ENCODE results near the gene CEP128. TPM values are rescaled to one million over a fixed set of nuclear protein-coding genes. Genes with fewer than 3 reads are reported as not detected.

The CEP128 gene
- total RNA-seq, 4 donors from 2014 or later = 0.82 to 3.6 (median 1.6) TPM

- no peaks in the 10 kb centered on the region for H3K27me3 ChIP-seq
- TF ChIP-seq, protein P1, sequence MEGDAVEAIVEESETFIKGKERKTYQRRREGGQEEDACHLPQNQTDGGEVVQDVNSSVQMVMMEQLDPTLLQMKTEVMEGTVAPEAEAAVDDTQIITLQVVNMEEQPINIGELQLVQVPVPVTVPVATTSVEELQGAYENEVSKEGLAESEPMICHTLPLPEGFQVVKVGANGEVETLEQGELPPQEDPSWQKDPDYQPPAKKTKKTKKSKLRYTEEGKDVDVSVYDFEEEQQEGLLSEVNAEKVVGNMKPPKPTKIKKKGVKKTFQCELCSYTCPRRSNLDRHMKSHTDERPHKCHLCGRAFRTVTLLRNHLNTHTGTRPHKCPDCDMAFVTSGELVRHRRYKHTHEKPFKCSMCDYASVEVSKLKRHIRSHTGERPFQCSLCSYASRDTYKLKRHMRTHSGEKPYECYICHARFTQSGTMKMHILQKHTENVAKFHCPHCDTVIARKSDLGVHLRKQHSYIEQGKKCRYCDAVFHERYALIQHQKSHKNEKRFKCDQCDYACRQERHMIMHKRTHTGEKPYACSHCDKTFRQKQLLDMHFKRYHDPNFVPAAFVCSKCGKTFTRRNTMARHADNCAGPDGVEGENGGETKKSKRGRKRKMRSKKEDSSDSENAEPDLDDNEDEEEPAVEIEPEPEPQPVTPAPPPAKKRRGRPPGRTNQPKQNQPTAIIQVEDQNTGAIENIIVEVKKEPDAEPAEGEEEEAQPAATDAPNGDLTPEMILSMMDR (IDR thresholded peaks at IDR 0.05 in 4 of 5, conservative IDR thresholded peaks at IDR 0.05 in 1 of 5) = no peak
- TF ChIP-seq POLR2A (IDR thresholded peaks at IDR 0.05) = no peak
- no peak overlapping the region for H3K4me3 ChIP-seq
- in situ Hi-C loops (cut with MboI; ENCODE audit: low sequenced_read_pairs in 4 of 4) (no loop called here), intact Hi-C loops (cut with DNase I; ENCODE audit: low total_unique reads) (no loop called here)
- H3K36me3 ChIP-seq = no peaks in the 10 kb centered on the region
- H3K4me1 ChIP-seq = no peaks in the 10 kb centered on the region
- H3K9me3 ChIP-seq = no peaks in the 10 kb centered on the region
- ATAC-seq (no peak), DNase-seq (no peak)
- no peak overlapping the region for H3K27ac ChIP-seq
These were observed 148.8 kb downstream of the CEP128 start for GRCh38 chr14:80792771-80793170.

- TF ChIP-seq, protein P1 (IDR thresholded peaks at IDR 0.05 in 4 of 5, conservative IDR thresholded peaks at IDR 0.05 in 1 of 5) = no peak
- no peak for TF ChIP-seq POLR2A (IDR thresholded peaks at IDR 0.05)
- in situ Hi-C loops (cut with MboI; ENCODE audit: low sequenced_read_pairs in 4 of 4) = no loop called here
- no peak overlapping the region for H3K4me3 ChIP-seq
- H3K4me1 ChIP-seq = no peaks in the 10 kb centered on the region
- H3K27ac ChIP-seq = no peak overlapping the region
- intact Hi-C loops (cut with DNase I; ENCODE audit: low total_unique reads) = no loop called here
- no peaks in the 10 kb centered on the region for H3K9me3 ChIP-seq
- ATAC-seq (no peak), DNase-seq (no peak)
- no peaks in the 10 kb centered on the region for H3K27me3 ChIP-seq
- H3K36me3 ChIP-seq = no peaks in the 10 kb centered on the region
These were observed 153.7 kb downstream of the CEP128 start for GRCh38 chr14:80787876-80788275.

DNA sequence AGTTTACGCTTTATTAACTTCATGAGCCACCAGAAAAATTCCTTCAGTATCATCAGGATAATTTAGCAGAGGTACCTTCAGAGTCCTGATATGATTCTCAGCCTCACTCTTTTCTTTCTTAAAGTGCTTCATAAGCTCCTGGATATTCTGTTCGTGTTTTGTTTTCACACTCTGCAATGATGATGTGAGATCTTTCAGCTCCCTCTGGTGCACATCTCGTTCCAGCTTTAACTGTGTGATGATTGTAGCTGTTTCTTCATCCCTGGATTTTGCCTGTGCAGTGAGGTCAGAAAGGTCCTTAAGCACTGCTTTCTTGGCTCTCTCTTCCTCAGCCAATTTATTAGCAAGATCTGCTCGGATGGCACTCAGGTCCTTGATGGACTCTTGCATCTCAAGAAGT lies 156.7 kb downstream of the CEP128 start:
- no peak overlapping the region for H3K27ac ChIP-seq

GRCh38 chr14:80781972-80782367 lies 159.6 kb downstream of the CEP128 start:
- in situ Hi-C loops (cut with MboI; ENCODE audit: low sequenced_read_pairs in 4 of 4) = no loop called here
- no peak for TF ChIP-seq POLR2A (IDR thresholded peaks at IDR 0.05)
- TF ChIP-seq, protein P1 (IDR thresholded peaks at IDR 0.05 in 4 of 5, conservative IDR thresholded peaks at IDR 0.05 in 1 of 5) = no peak

More for the DNA sequence above, 156.7 kb downstream of the CEP128 start:
- ATAC-seq (no peak), DNase-seq (no peak)
- H3K27me3 ChIP-seq = no peaks in the 10 kb centered on the region
- no peaks in the 10 kb centered on the region for H3K4me1 ChIP-seq
- no peak for TF ChIP-seq POLR2A (IDR thresholded peaks at IDR 0.05)
- TF ChIP-seq, protein P1 (IDR thresholded peaks at IDR 0.05 in 4 of 5, conservative IDR thresholded peaks at IDR 0.05 in 1 of 5) = no peak
- H3K36me3 ChIP-seq = no peaks in the 10 kb centered on the region
- in situ Hi-C loops (cut with MboI; ENCODE audit: low sequenced_read_pairs in 4 of 4) = no loop called here
- no peaks in the 10 kb centered on the region for H3K9me3 ChIP-seq
- intact Hi-C loops (cut with DNase I; ENCODE audit: low total_unique reads) = no loop called here
- H3K4me3 ChIP-seq = no peak overlapping the region

DNA sequence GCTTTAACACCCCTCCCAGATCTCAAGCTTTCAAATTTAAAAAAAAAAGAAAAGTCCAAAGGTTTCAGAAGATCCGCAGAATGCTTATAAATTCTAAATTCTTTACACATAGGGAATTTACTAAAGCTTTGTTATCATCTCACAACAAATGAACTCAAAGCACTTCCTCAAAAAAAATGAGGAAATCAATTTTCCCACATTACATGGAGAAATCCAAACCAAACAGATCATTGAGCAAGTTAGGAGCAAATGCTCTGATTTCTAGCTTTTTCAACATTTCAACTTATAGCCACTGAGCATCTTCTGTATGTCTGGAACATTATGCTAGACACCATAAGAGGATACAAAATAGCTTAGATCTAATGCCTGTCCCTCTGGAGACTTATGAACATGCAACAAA lies 161.0 kb downstream of the CEP128 start:
- Histone ChIP-seq H3K4me3 (no peak overlapping the region), H3K4me1 (no peaks in the 10 kb centered on the region), H3K27me3 (no peaks in the 10 kb centered on the region), H3K27ac (no peak overlapping the region), H3K36me3 (no peaks in the 10 kb centered on the region), H3K9me3 (no peaks in the 10 kb centered on the region)
- TF ChIP-seq POLR2A (IDR thresholded peaks at IDR 0.05) = no peak
- TF ChIP-seq, protein P1 (IDR thresholded peaks at IDR 0.05 in 4 of 5, conservative IDR thresholded peaks at IDR 0.05 in 1 of 5) = no peak
- intact Hi-C loops (cut with DNase I; ENCODE audit: low total_unique reads) = no loop called here
- ATAC-seq (no peak), DNase-seq (no peak)
- in situ Hi-C loops (cut with MboI; ENCODE audit: low sequenced_read_pairs in 4 of 4) = no loop called here

More at GRCh38 chr14:80781972-80782367, 159.6 kb downstream of the CEP128 start:
- Histone ChIP-seq H3K9me3 (no peaks in the 10 kb centered on the region), H3K27me3 (no peaks in the 10 kb centered on the region), H3K4me3 (no peak overlapping the region), H3K4me1 (no peaks in the 10 kb centered on the region), H3K36me3 (no peaks in the 10 kb centered on the region), H3K27ac (no peak overlapping the region)
- DNase-seq (no peak), ATAC-seq (no peak)
- intact Hi-C loops (cut with DNase I; ENCODE audit: low total_unique reads) = no loop called here

Measured in gastrocnemius medialis (tissue), 4 donors.